Osteocyte (in vitro differentiated cells): Measurements from ENCODE around the gene IPO9. TPM values are rescaled to one million over a fixed set of nuclear protein-coding genes. Genes with fewer than 3 reads are reported as not detected.

Source experiments
- DNase-seq: peaks from one replicate; pipeline ENCODE4 v3.0.0; 2021; ENCODE audit warnings: mixed read lengths; ENCODE audit not compliant: unreplicated experiment; ENCODE audit errors: extremely low spot score
- H3K27ac Mint-ChIP-seq: one replicate; pipeline ENCODE4 v1.8.0; 2021; ENCODE audit warnings: mild to moderate bottlenecking, mixed read lengths; ENCODE audit not compliant: unreplicated experiment
- H3K27me3 Mint-ChIP-seq: one replicate; pipeline ENCODE4 v1.8.0; 2021; ENCODE audit warnings: mixed read lengths; ENCODE audit not compliant: unreplicated experiment
- H3K36me3 Mint-ChIP-seq: one replicate; pipeline ENCODE4 v1.8.0; 2021; ENCODE audit warnings: mixed read lengths; ENCODE audit not compliant: unreplicated experiment
- H3K4me1 Mint-ChIP-seq: one replicate; pipeline ENCODE4 v1.8.0; 2021; ENCODE audit warnings: mixed read lengths; ENCODE audit not compliant: unreplicated experiment
- H3K4me3 Mint-ChIP-seq: one replicate; pipeline ENCODE4 v1.8.0; 2021; ENCODE audit warnings: mild to moderate bottlenecking, moderate library complexity, mixed read lengths; ENCODE audit not compliant: unreplicated experiment
- H3K9me3 Mint-ChIP-seq: one replicate; pipeline ENCODE4 v1.8.0; 2021; ENCODE audit warnings: mixed read lengths; ENCODE audit not compliant: unreplicated experiment
- long read RNA-seq: library from polyadenylated mRNA; unstranded; transcript quantifications from one replicate; pipeline ENCODE4 v2.0.0, GENCODE V29; 2021
- total RNA-seq: library from RNA; stranded (reverse); gene quantifications from 2 replicates; pipeline ENCODE4 v1.2.1, GENCODE V29; 2021
- TF ChIP-seq, protein P1 (sequence below): fragments of 200-600 bp; sonication (generic); IDR thresholded peaks from 2 replicates; pipeline ENCODE4 v1.5.0; 2021; ENCODE audit warnings: antibody characterized with exemption, mild to moderate bottlenecking, moderate library complexity

The IPO9 gene
- total RNA-seq: 63.3 and 65.0 TPM in 2 replicates
- long read RNA-seq, full-length matches to known transcripts: 132 of 206 reads
- long read RNA-seq, partial matches to known transcripts: 41 of 206 reads
- long read RNA-seq, other reads (novel, unspliced or antisense): 33 of 206 reads

DNA sequence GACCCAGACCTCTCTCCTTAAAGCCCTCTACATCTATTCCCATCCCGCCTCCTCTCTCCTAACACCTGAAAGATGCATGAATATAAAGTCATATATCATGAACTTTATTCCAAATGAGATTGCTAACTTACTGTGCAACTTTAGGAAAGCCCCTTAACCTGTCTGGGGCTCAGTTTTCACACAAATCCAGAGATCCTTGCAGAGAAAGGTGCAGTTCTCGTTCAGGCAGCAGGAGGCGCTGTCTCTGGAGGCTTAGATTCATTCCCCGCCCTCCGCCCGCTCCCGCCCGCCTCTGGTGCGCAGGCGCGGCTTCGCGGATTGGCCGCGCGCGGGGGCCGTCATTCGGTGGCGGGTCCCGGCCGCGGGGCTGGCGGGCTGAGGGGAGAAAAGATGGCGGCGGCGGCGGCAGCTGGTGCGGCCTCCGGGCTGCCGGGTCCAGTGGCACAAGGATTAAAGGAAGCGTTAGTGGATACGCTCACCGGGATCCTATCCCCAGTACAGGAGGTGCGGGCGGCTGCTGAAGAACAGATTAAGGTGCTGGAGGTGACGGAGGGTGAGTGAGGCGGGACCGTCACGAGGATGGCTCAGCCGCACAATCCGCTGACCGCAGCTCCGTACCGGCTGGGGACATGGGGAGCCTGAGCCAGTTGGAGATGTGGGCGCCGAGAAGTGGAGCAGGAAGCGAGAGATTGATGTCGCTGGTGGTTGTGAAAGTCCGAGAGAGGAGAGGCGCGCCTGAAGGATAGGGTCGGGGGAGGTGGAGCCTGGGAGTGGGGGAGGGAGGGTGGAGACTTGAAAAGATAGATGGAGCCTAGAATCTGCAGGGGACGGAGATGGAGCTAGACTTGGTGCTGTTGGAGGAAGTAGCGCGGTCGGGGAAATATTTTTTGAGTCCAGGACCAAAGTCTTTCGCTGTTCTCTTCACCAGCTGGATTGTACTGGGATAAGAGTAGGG lies at the start of gene IPO9:
TSS of gene IPO9 (plus strand) at position 338 of the 955 bp plus-strand sequence. CDS start at position 391, 53 bp downstream.
- TF ChIP-seq, protein P1, sequence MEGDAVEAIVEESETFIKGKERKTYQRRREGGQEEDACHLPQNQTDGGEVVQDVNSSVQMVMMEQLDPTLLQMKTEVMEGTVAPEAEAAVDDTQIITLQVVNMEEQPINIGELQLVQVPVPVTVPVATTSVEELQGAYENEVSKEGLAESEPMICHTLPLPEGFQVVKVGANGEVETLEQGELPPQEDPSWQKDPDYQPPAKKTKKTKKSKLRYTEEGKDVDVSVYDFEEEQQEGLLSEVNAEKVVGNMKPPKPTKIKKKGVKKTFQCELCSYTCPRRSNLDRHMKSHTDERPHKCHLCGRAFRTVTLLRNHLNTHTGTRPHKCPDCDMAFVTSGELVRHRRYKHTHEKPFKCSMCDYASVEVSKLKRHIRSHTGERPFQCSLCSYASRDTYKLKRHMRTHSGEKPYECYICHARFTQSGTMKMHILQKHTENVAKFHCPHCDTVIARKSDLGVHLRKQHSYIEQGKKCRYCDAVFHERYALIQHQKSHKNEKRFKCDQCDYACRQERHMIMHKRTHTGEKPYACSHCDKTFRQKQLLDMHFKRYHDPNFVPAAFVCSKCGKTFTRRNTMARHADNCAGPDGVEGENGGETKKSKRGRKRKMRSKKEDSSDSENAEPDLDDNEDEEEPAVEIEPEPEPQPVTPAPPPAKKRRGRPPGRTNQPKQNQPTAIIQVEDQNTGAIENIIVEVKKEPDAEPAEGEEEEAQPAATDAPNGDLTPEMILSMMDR: peak; percentile 95
- H3K4me1 Mint-ChIP-seq: peaks cover 65% of the 10 kb centered on the region
- no peaks in the 10 kb centered on the region for H3K9me3 Mint-ChIP-seq
- no peaks in the 10 kb centered on the region for H3K36me3 Mint-ChIP-seq
- H3K27ac Mint-ChIP-seq: peak within 1 kb of the TSS; percentile 96
- peak within 1 kb of the TSS; percentile 97 for H3K4me3 Mint-ChIP-seq
- no peaks in the 10 kb centered on the region for H3K27me3 Mint-ChIP-seq
- peak; percentile 98 for DNase-seq

DNA sequence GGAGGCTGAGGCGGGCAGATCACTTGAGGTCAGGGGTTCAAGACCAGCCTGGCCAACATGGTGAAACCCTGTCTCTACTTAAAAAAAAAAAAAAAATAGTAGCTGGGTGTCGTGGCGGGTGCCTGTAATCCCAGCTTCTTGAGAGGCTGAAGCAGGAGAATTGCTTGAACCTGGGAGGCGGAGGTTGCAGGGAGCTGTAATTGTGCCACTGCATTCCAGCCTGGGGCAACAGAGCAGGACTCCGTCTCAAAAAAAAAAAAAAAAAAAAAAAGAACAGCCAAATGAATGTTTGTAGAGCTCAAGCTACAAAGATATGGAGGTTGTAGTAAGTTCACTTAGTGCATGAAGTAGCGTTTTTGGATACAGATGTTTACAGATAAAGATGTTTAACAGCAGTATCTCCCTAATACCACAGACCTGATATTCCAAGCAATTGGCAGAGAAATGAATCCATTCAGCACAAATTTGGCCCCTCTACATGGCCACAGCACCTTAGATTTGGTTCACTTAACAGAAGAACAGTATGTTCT lies 49.5 kb upstream of the IPO9 start:
- no peak overlapping the region for H3K4me3 Mint-ChIP-seq
- no peaks in the 10 kb centered on the region for H3K9me3 Mint-ChIP-seq
- peak overlapping the region; percentile 77 for H3K27ac Mint-ChIP-seq
- TF ChIP-seq, protein P1: no peak
- no peaks in the 10 kb centered on the region for H3K27me3 Mint-ChIP-seq
- H3K4me1 Mint-ChIP-seq: peaks cover 79% of the 10 kb centered on the region
- H3K36me3 Mint-ChIP-seq: peaks cover 74% of the 10 kb centered on the region
- no peak for DNase-seq

DNA sequence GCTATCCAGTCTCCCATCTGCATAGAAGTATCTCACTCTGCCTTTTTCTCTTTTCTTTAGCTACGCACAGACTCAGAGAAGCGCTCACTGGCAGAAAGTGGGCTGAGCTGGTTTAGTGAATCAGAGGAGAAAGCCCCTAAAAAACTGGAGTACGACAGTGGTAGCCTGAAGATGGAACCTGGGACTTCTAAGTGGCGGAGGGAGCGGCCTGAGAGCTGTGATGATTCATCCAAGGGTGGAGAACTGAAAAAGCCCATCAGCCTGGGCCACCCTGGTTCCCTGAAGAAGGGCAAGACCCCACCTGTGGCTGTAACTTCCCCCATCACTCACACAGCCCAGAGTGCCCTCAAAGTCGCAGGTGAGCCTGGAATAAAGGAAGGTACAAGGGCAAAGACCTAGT lies 48.0 kb upstream of the IPO9 start:
- Mint-ChIP-seq H3K36me3 (peaks cover 75% of the 10 kb centered on the region), H3K27ac (peak overlapping the region; percentile 77), H3K4me3 (no peak overlapping the region), H3K27me3 (no peaks in the 10 kb centered on the region), H3K9me3 (no peaks in the 10 kb centered on the region), H3K4me1 (peaks cover 69% of the 10 kb centered on the region)
- DNase-seq: no peak
- TF ChIP-seq, protein P1: no peak

DNA sequence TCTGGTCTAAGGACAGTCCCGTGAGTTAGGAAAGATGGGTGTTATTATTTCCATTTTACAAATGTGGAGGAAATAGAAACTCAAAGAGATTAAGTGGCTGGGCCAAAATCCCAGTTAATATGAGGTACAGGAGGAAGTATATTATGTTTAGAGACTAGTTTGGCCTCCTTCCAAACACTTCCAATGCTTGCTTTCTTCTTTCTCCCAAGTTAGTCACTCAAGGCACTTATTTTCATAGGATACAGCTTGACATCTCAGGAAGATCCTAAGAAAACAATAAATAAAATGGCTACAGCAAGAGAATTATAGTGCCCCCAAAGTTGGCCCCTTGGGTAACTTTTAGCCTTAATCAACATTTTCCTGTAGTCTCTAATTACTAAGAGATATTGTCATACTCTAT lies 47.5 kb upstream of the IPO9 start:
- H3K9me3 Mint-ChIP-seq: no peaks in the 10 kb centered on the region
- peaks cover 78% of the 10 kb centered on the region for H3K36me3 Mint-ChIP-seq
- peak overlapping the region; percentile 77 for H3K27ac Mint-ChIP-seq
- no peak overlapping the region for H3K4me3 Mint-ChIP-seq
- no peaks in the 10 kb centered on the region for H3K27me3 Mint-ChIP-seq
- DNase-seq: no peak
- peaks cover 70% of the 10 kb centered on the region for H3K4me1 Mint-ChIP-seq
- TF ChIP-seq, protein P1: no peak

DNA sequence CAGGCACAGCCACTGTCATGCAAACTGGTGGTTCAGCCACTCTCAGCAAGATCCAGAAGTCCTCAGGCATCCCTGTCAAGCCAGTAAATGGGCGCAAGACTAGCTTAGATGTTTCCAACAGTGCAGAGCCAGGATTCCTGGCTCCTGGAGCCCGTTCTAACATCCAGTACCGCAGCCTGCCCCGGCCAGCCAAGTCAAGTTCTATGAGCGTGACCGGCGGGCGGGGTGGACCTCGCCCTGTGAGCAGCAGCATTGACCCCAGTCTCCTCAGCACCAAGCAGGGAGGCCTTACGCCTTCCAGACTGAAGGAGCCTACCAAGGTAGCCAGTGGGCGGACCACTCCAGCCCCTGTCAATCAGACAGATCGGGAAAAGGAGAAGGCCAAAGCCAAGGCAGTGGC lies 46.6 kb upstream of the IPO9 start:
- peak overlapping the region; percentile 77 for H3K27ac Mint-ChIP-seq
- H3K4me1 Mint-ChIP-seq: peaks cover 65% of the 10 kb centered on the region
- H3K36me3 Mint-ChIP-seq: peaks cover 77% of the 10 kb centered on the region
- H3K9me3 Mint-ChIP-seq: no peaks in the 10 kb centered on the region
- no peak for DNase-seq
- no peaks in the 10 kb centered on the region for H3K27me3 Mint-ChIP-seq
- no peak overlapping the region for H3K4me3 Mint-ChIP-seq
- TF ChIP-seq, protein P1: no peak
